K562 (cell line): ENCODE measurements around the gene BAZ2A. TPM values are rescaled to one million over a fixed set of nuclear protein-coding genes. Genes with fewer than 3 reads are reported as not detected.

Experiments used
- ATAC-seq: fragments of 200-7000 bp; cut with Tn5 transposase; 3 replicates; pipeline ENCODE4 v1.9.1; 2020; ENCODE audit warnings: moderate library complexity
- BruUV-seq: library from RNA; stranded (reverse); fragments of 400-500 nt; replicated peaks from 2 replicates; lab custom pipeline; 2021; lab: Mats Ljungman, UMichigan
- CTCF ChIA-PET: fragments of 300-600 bp; formaldehyde crosslinking; extraction: SDS; loops from one replicate; lab custom pipeline; 2021; ENCODE audit warnings: low intra/inter-chr PET ratio; lab: Yijun Ruan, JAX
- POLR2A ChIA-PET: fragments of 300-600, 350-650 bp; sonication (Branson Sonifier 250); formaldehyde crosslinking; extraction: SDS; loops from one replicate; lab custom pipeline; 2021; ENCODE audit warnings: antibody characterized with exemption, inconsistent platforms; lab: Yijun Ruan, JAX
- DNase-seq, 4 experiments: peaks; one replicate each; pipeline versions ENCODE4 v3.0.0 to v3.0.0-alpha.2; 2011 to 2018; ENCODE audit warnings: low spot score in 3 of 4, mixed read lengths in 3 of 4; ENCODE audit errors: extremely low read depth in 1 of 4
- FAIRE-seq: peaks from 2 replicates; lab custom pipeline; 2011; peaks lifted over from hg19 to GRCh38; lab: Jason Lieb, UNC
- H2AFZ ChIP-seq: 2 replicates; pipeline ENCODE4 v1.6.0; 2011; ENCODE audit warnings: low read depth, low read length, control low read depth, inconsistent platforms
- H3K27ac ChIP-seq: fragments of 200-600 bp; 3 replicates; pipeline ENCODE4 v1.8.0; 2011; ENCODE audit warnings: low read depth, mild to moderate bottlenecking, control low read depth, inconsistent platforms, low read length, moderate library complexity, mixed read lengths; ENCODE audit errors: extremely low read depth
- H3K27me3 ChIP-seq, 2 experiments: fragments of 300-600 bp in 1 of 2; 2 replicates in 1 of 2; 3 replicates in 1 of 2; pipeline versions ENCODE4 v1.6.0 to v1.8.0; 2011; ENCODE audit warnings: inconsistent platforms in 2 of 2, low read length in 2 of 2, mild to moderate bottlenecking in 1 of 2, mixed read lengths in 1 of 2, moderate library complexity in 1 of 2; ENCODE audit not compliant: control insufficient read depth in 2 of 2, insufficient read depth in 2 of 2
- H3K36me3 ChIP-seq: fragments of 300-600 bp; 3 replicates; pipeline ENCODE4 v1.8.0; 2011; ENCODE audit warnings: mild to moderate bottlenecking, low read length, inconsistent platforms; ENCODE audit not compliant: control insufficient read depth, insufficient read depth
- H3K4me1 ChIP-seq, 2 experiments: fragments of 200-600 bp in 1 of 2; replicated peaks in 1 of 2; 2 replicates in 1 of 2; 3 replicates in 1 of 2; pipeline versions ENCODE4 v1.5.1 to v1.8.0; 2011; ENCODE audit warnings: inconsistent platforms in 2 of 2, low read length in 2 of 2, mild to moderate bottlenecking in 1 of 2, mixed read lengths in 1 of 2, moderate library complexity in 1 of 2; ENCODE audit not compliant: control insufficient read depth in 2 of 2, insufficient read depth in 2 of 2
- H3K4me2 ChIP-seq: 2 replicates; pipeline ENCODE4 v1.6.1; 2011; ENCODE audit warnings: low read length, control low read depth, inconsistent platforms, mixed read lengths; ENCODE audit not compliant: insufficient read depth
- H3K4me3 ChIP-seq: fragments of 200-600 bp; sonication (generic), shearing (Covaris generic); 2 replicates; pipeline ENCODE4 v1.5.1; 2016; ENCODE audit warnings: control low read depth, inconsistent platforms
- H3K79me2 ChIP-seq: fragments of 200-600 bp; 3 replicates; pipeline ENCODE4 v1.8.0; 2011; ENCODE audit warnings: low read length, inconsistent platforms; ENCODE audit not compliant: control insufficient read depth, insufficient read depth
- H3K9ac ChIP-seq, 2 experiments: 2 replicates each; pipeline versions ENCODE4 v1.6.0 to v1.6.1; 2011; ENCODE audit warnings: low read depth in 2 of 2, low read length in 2 of 2, control low read depth in 1 of 2, inconsistent platforms in 1 of 2, mild to moderate bottlenecking in 1 of 2, mixed read lengths in 1 of 2; ENCODE audit not compliant: insufficient read depth in 1 of 2
- H3K9me1 ChIP-seq: one replicate; pipeline ENCODE4 v1.6.0; 2011; ENCODE audit warnings: inconsistent platforms, mild to moderate bottlenecking, low read length, moderate library complexity; ENCODE audit not compliant: control insufficient read depth, insufficient read depth
- H3K9me3 ChIP-seq: replicated peaks from 2 replicates; pipeline ENCODE4 v1.5.1; 2011; ENCODE audit warnings: low read depth, low read length, inconsistent platforms; ENCODE audit not compliant: control insufficient read depth, insufficient read depth
- H4K20me1 ChIP-seq: replicated peaks from 2 replicates; pipeline ENCODE4 v1.6.1; 2011; ENCODE audit warnings: low read length, inconsistent platforms, mixed read lengths; ENCODE audit not compliant: control insufficient read depth, insufficient read depth
- CBX3 ChIP-seq, 2 experiments: IDR thresholded peaks; 1 replicate in 1 of 2; 2 replicates in 1 of 2; pipeline ENCODE4 v1.6.1; 2012; ENCODE audit warnings: inconsistent platforms in 2 of 2, low read length in 2 of 2, borderline replicate concordance in 1 of 2, control low read depth in 1 of 2
- CREB1 ChIP-seq, 2 experiments: sonication (generic) in 1 of 2; formaldehyde crosslinking in 1 of 2; IDR thresholded peaks; 2 replicates each; pipeline versions ENCODE4 v1.6.1 to v1.8.0; 2012 to 2022; ENCODE audit warnings: inconsistent platforms in 1 of 2, mild to moderate bottlenecking in 1 of 2, missing genetic modification reagents in 1 of 2, moderate library complexity in 1 of 2
- HCFC1 ChIP-seq: IDR thresholded peaks from 2 replicates; pipeline ENCODE4 v1.6.1; 2012; ENCODE audit warnings: low read depth, low read length, improper control_type of control experiment
- HDGF ChIP-seq: fragments of 450-650 bp; IDR thresholded peaks from 2 replicates; pipeline ENCODE4 v1.6.1; 2016
- NCOR1 ChIP-seq: fragments of 450-650 bp; IDR thresholded peaks from 2 replicates; pipeline ENCODE4 v1.6.1; 2016; ENCODE audit warnings: mild to moderate bottlenecking, moderate library complexity
- POLR2A ChIP-seq: fragments of 450-650 bp; conservative IDR thresholded peaks from 2 replicates; pipeline ENCODE4 v1.6.1; 2016
- RBM17 ChIP-seq: fragments of 200-400 bp; formaldehyde crosslinking; IDR thresholded peaks from 2 replicates; pipeline ENCODE4 v1.6.1; 2017; ENCODE audit warnings: low read depth, mild to moderate bottlenecking, low read length, borderline replicate concordance
- RFX1 ChIP-seq: fragments of 450-650 bp; IDR thresholded peaks from 2 replicates; pipeline ENCODE4 v1.6.1; 2016; ENCODE audit warnings: mild to moderate bottlenecking, moderate library complexity
- SIN3B ChIP-seq: fragments of 450-650 bp; IDR thresholded peaks from 2 replicates; pipeline ENCODE4 v1.6.1; 2017; ENCODE audit warnings: low read depth, mild to moderate bottlenecking, moderate library complexity
- SNRNP70 ChIP-seq: fragments of 200-400 bp; formaldehyde crosslinking; optimal IDR thresholded peaks from 2 replicates; pipeline ENCODE3; 2017; ENCODE audit warnings: low read depth, low read length
- SUPT5H ChIP-seq: fragments of 450-650 bp; IDR thresholded peaks from 2 replicates; pipeline ENCODE4 v1.6.1; 2016
- ZBTB33 ChIP-seq: sonication (generic); formaldehyde crosslinking; IDR thresholded peaks from 2 replicates; pipeline ENCODE4 v1.8.1; 2023; ENCODE audit warnings: mild to moderate bottlenecking, missing genetic modification reagents
- ZKSCAN8 ChIP-seq: fragments of 200-800 bp; sonication (Bioruptor generic); IDR thresholded peaks from 2 replicates; pipeline ENCODE4 v1.6.1; 2016; ENCODE audit warnings: missing genetic modification characterization, missing compliant biosample characterization
- WGBS: fragments of 100-300 bp; shearing (Covaris generic); methylation state at CpG from one replicate; pipeline ENCODE4 v1.1.6; 2016; ENCODE audit warnings: low coverage, mixed read lengths; ENCODE audit not compliant: insufficient coverage; ENCODE audit errors: missing lambda C conversion rate; 5-methylcytosine and 5-hydroxymethylcytosine counted together
- in situ Hi-C: fragments of 300-500 bp; cut with MboI; formaldehyde crosslinking; loops from 4 replicates; pipeline ENCODE4 v1.15.0; 2018; ENCODE audit warnings: inconsistent platforms, mixed read lengths
- intact Hi-C: fragments of 100-400 bp; cut with micrococcal nuclease; formaldehyde crosslinking; loops from 2 replicates; pipeline ENCODE4 v1.14.2; 2022
- polyA plus RNA-seq, 8 experiments: library from polyadenylated mRNA; depleted of rRNA in 4 of 8; stranded (reverse) in 5 of 8; unstranded in 3 of 8; fragments of >200 nt; fragmentation: Nextera tagmentation in 2 of 8; fragmentation: Illumina TruSeq in 1 of 8; extraction: Ambion mirVana in 2 of 8; extraction: Trizol in 1 of 8; gene quantifications; 2 replicates each; pipeline versions ENCODE4 v1.2.1 to v1.2.3, GENCODE V29; 2011 to 2014; ENCODE audit warnings: inconsistent platforms in 1 of 8, missing spikeins in 1 of 8
- total RNA-seq, 7 experiments: library from RNA; depleted of rRNA in 6 of 7; stranded (reverse); fragments of >200 nt in 6 of 7; fragmentation: Illumina TruSeq in 2 of 7; extraction: Trizol in 2 of 7; gene quantifications; 2 replicates each; pipeline versions ENCODE4 v1.2.1 to v1.2.3, GENCODE V29; 2011 to 2021; ENCODE audit warnings: low replicate concordance in 1 of 7

BAZ2A gene
- total and polyA plus RNA-seq, 9 of the 15 experiments (the other 6 are each of a cell fraction or from before 2014, with no cell fraction given) = 4.5 to 86.4 (median 26.2) TPM

DNA sequence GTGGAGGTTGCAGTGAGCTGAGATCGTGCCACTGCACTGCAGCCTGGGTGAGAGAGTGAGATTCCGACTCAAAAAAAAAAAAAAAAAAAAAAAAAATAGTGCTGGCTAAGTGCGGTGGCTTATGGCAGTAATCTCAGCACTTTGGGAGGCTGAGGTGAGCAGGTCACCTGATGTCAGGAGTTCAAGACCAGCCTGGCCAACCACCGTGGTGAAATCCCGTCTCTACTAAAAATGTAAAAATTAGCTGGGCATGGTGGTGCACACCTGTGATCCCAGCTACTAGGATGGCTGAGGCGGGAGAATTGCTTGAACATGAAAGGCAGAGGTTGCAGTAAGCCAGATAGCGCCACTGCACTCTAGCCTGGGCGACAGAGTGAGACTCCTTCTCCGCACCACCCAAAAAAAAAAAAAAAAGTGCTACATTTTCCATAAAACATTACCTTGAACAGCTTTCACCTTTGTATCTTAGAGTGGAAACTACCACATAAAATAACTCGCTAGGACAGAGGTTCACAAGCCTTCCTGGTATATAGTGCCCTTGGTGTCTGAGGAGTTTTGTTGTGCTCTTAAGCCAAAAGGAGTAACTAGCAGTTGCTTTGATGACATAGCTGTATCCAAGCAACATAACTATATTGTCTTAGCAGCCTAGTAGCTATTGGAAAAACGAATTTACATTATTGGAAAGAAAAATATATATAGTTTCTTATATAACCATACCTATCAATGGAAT is 46.9 kb upstream of the BAZ2A start:
- TF ChIP-seq ZKSCAN8 (CRISPR knock-in tag) (no peak), ZBTB33 (CRISPR knock-in tag) (peak; percentile 75), RBM17 (no peak), NCOR1 (no peak), HCFC1 (no peak), SNRNP70 (no peak), POLR2A (peak; percentile 45; the same call in 1 of the 2 replicates), CBX3 (IDR thresholded peaks at IDR 0.05; ENCODE audit: borderline replicate concordance in 1 of 2, low read length in 2 of 2) (no peak), SUPT5H (0 out of 2 replicates have a peak, but pooled peaks have one; percentile 27), SIN3B (no peak), HDGF (no peak), CREB1 (IDR thresholded peaks at IDR 0.05) (no peak), CREB1 (CRISPR knock-in tag; IDR thresholded peaks at IDR 0.05) (no peak), RFX1 (peak; percentile 32; the same call in 1 of the 2 replicates)
- TF ChIP-seq, all 486 proteins: peak for 4
- Histone ChIP-seq H4K20me1 (peaks cover 41% of the 10 kb centered on the region), H3K4me3 (no peak overlapping the region), H3K79me2 (peaks cover 99% of the 10 kb centered on the region), H2AFZ (no peak overlapping the region), H3K36me3 (peaks cover 85% of the 10 kb centered on the region), H3K9me1 (no peaks in the 10 kb centered on the region), H3K4me2 (no peak overlapping the region), H3K4me1 (peaks cover 15 to 56% of the 10 kb centered on the region in 2 experiments; a peak in 4 of 5 replicates), H3K9ac (peak overlapping the region in 1 of 2 experiments; percentile 38; a peak in 1 of 4 replicates), H3K27me3 (no peaks in the 10 kb centered on the region), H3K9me3 (no peaks in the 10 kb centered on the region), H3K27ac (peak overlapping the region; percentile 3; the same call in 1 of the 3 replicates)
- BruUV-seq = no TSS peak
- ChIA-PET CTCF (no interaction called here), POLR2A (interaction anchor here (0.7 to 3.6 kb wide), 7 partner anchors 9 to 75 kb away, joined by 3 to 25 read pairs (median 10); partner anchors contain the start of genes NACA and PTGES3)
- intact Hi-C loops = no loop called here
- ATAC-seq (peak; percentile 11), DNase-seq (no peak), FAIRE-seq (no peak)
- in situ Hi-C loops = no loop called here
- 72% methylated on average over 9 of the region's 11 CpGs for WGBS
